Type B pancreatic cell (in vitro differentiated cells): Measurements from ENCODE around the gene SMC6. TPM values are rescaled to one million over a fixed set of nuclear protein-coding genes. Genes with fewer than 3 reads are reported as not detected.

ENCODE experiments used
- DNase-seq: peaks from one replicate; pipeline ENCODE4 v3.0.0; 2021; ENCODE audit warnings: mixed read lengths; ENCODE audit not compliant: unreplicated experiment; ENCODE audit errors: extremely low spot score
- H3K27ac Mint-ChIP-seq: 2 replicates; pipeline ENCODE4 v1.8.0; 2021; ENCODE audit warnings: mild to moderate bottlenecking, mixed read lengths
- H3K27me3 Mint-ChIP-seq: 2 replicates; pipeline ENCODE4 v1.8.0; 2021; ENCODE audit warnings: mixed read lengths
- H3K36me3 Mint-ChIP-seq: 2 replicates; pipeline ENCODE4 v1.8.0; 2021; ENCODE audit warnings: mixed read lengths
- H3K4me1 Mint-ChIP-seq: one replicate; pipeline ENCODE4 v1.8.0; 2021; ENCODE audit warnings: mixed read lengths; ENCODE audit not compliant: unreplicated experiment
- H3K4me3 Mint-ChIP-seq: 2 replicates; pipeline ENCODE4 v1.8.0; 2021; ENCODE audit warnings: mild to moderate bottlenecking, mixed read lengths
- H3K9me3 Mint-ChIP-seq: 2 replicates; pipeline ENCODE4 v1.8.0; 2021; ENCODE audit warnings: mixed read lengths
- CTCF ChIP-seq: fragments of 200-600 bp; sonication (generic); conservative IDR thresholded peaks from 2 replicates; pipeline ENCODE4 v1.5.0; 2021; ENCODE audit warnings: antibody characterized with exemption, mild to moderate bottlenecking
- long read RNA-seq: library from polyadenylated mRNA; unstranded; transcript quantifications from one replicate; pipeline ENCODE4 v2.0.0, GENCODE V29; 2020
- total RNA-seq: library from RNA; stranded (reverse); gene quantifications from 2 replicates; pipeline ENCODE4 v1.2.1, GENCODE V29; 2021; ENCODE audit warnings: low replicate concordance

SMC6 gene
- total RNA-seq = 16.7 and 30.5 TPM in 2 replicates
- long read RNA-seq, partial matches to known transcripts = 91 of 102 reads
- long read RNA-seq, other reads (novel, unspliced or antisense) = 11 of 102 reads

GRCh38 chr2:17753803-17754663, at the start of gene SMC6, which contains the start of gene GEN1:
Gene SMC6 (minus strand): TSS chr2:17753810. CDS start chr2:17745946, 7,864 bp downstream.
Gene GEN1 (plus strand): TSS chr2:17754138. CDS start chr2:17759944, 5,806 bp downstream.
- H3K27ac Mint-ChIP-seq = peak within 1 kb of the TSS; percentile 88
- H3K4me3 Mint-ChIP-seq = peak within 1 kb of the TSS; percentile 90
- DNase-seq = peak; percentile 96
- H3K4me1 Mint-ChIP-seq = peaks cover 19% of the 10 kb centered on the region
- H3K9me3 Mint-ChIP-seq = no peaks in the 10 kb centered on the region
- H3K27me3 Mint-ChIP-seq = no peaks in the 10 kb centered on the region
- peaks cover 5% of the 10 kb centered on the region for H3K36me3 Mint-ChIP-seq
- no peak for TF ChIP-seq CTCF

- no peaks in the 10 kb centered on the region for H3K36me3 Mint-ChIP-seq
- H3K4me3 Mint-ChIP-seq = no peak overlapping the region
- no peak for TF ChIP-seq CTCF
- H3K27me3 Mint-ChIP-seq = peaks cover 9% of the 10 kb centered on the region
- peaks cover 12% of the 10 kb centered on the region for H3K4me1 Mint-ChIP-seq
- H3K27ac Mint-ChIP-seq = no peak overlapping the region
- H3K9me3 Mint-ChIP-seq = no peaks in the 10 kb centered on the region
- no peak for DNase-seq
These were observed 47.3 kb upstream of the SMC6 start for GRCh38 chr2:17800693-17801458.

- peaks cover 12% of the 10 kb centered on the region for H3K4me1 Mint-ChIP-seq
- no peak overlapping the region for H3K4me3 Mint-ChIP-seq
These were observed 46.6 kb upstream of the SMC6 start for GRCh38 chr2:17800219-17800618.

GRCh38 chr2:17799301-17800120, 45.9 kb upstream of the SMC6 start:
- peaks cover 14% of the 10 kb centered on the region for H3K27me3 Mint-ChIP-seq
- H3K9me3 Mint-ChIP-seq = no peaks in the 10 kb centered on the region
- H3K27ac Mint-ChIP-seq = no peak overlapping the region
- no peak overlapping the region for H3K4me3 Mint-ChIP-seq
- no peak for TF ChIP-seq CTCF
- H3K4me1 Mint-ChIP-seq = peaks cover 12% of the 10 kb centered on the region
- H3K36me3 Mint-ChIP-seq = no peaks in the 10 kb centered on the region
- DNase-seq = no peak

More at GRCh38 chr2:17800219-17800618, 46.6 kb upstream of the SMC6 start:
- Mint-ChIP-seq H3K27me3 (peaks cover 11% of the 10 kb centered on the region), H3K36me3 (no peaks in the 10 kb centered on the region), H3K9me3 (no peaks in the 10 kb centered on the region), H3K27ac (no peak overlapping the region)
- TF ChIP-seq CTCF = no peak
- DNase-seq = no peak

GRCh38 chr2:17798338-17798737, 44.7 kb upstream of the SMC6 start:
- Mint-ChIP-seq H3K27ac (no peak overlapping the region), H3K4me1 (peaks cover 18% of the 10 kb centered on the region), H3K27me3 (peaks cover 19% of the 10 kb centered on the region), H3K36me3 (no peaks in the 10 kb centered on the region), H3K4me3 (no peak overlapping the region), H3K9me3 (no peaks in the 10 kb centered on the region)
- no peak for DNase-seq
- TF ChIP-seq CTCF = no peak
